NOMO-1 treated with dmso at 0.1 percent for 144 hours (cell line): ENCODE measurements around the gene CACNA2D1.
"Not testable (repeated sequence)": the region's sequence is repeated elsewhere in the genome, so short reads cannot be mapped to it uniquely, and the experiment has no call there.

Experiments
- DNase-seq: peaks from one replicate; lab custom pipeline; 2025; ENCODE audit not compliant: unreplicated experiment; lab: John Stamatoyannopoulos, UW

The CACNA2D1 gene

DNA sequence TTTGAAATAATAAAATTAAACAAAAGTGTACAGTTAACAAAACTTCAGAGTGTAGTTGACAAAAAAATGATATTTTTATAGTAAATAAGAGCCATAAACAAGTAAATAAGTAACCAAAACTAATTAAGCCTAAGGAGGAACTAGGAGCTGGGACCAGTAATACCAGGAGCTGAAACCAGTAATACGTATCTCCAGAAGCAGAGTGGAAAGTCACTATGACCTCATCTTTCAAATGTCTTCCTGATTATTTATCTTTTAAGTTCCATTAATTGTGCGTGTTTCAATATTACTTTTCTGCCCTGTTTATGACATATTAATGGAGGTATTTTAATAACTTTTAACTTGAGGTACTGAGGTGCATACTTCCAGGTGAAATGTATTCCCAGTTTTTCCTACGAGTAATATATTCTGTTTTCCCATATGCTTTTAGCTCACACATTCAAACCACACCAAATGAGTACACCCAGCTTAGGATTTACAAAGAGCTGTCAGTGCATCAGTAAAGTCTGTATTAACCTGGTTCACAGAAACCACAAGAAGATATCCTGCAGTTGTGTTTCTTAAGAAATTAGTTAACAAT is 390.0 kb downstream of the CACNA2D1 start:
- no peak for DNase-seq

- no peak for DNase-seq
These were observed 392.0 kb downstream of the CACNA2D1 start for GRCh38 chr7:82051601-82052000.

GRCh38 chr7:82050792-82051191 is 392.8 kb downstream of the CACNA2D1 start:
- DNase-seq, result no peak

DNA sequence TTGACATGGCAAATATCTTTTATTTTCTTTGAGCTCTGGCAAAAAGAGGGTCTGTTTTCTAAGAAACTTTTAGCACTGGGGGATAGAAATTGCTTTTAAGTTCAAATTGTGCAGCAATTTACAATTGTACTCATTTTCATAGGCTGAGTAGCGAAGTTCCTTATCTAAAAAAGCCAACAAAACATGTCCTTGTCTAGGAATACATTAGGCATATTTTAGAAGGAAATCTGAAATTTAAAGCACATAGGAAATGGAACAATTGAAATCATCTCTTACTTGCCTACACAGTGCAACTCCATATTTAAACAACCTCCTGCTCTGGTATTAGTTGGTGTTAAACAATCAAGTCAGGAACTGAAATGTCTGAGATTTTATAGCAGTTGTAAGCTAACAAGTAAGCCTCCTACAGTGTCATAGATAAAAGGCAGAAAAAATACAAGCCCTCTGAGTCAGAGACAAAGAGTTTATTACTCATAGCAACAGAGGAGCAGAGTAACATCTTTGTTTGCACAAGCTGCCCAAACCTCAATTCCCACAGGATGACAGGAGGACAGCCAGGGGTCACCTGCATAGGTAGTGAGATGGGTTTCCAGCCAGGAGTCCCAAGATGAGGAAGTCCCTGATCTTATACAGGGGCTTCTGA is 393.6 kb downstream of the CACNA2D1 start:
- no peak for DNase-seq

DNA sequence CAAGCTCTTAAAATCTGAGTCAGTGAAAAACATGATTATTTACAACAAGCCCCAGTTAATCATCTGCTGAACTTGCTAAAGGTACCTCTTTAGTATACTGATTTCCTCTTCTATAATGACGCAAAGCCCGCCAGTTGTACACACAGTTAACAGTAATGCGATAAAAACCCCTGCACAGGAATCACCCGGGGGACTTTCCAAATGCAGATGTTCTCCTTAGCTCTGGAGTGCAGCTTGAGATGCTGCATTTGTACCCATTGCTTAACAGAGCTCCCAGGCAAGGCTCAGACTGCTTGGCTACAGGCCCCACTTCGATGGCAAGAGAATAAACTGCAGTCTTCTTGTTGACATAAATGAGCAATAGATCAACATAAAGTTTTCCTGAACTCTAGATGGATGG is 394.1 kb downstream of the CACNA2D1 start:
- no peak for DNase-seq

- DNase-seq, result peak; percentile 60
These were observed 399.0 kb downstream of the CACNA2D1 start for GRCh38 chr7:82044497-82045080.

- no peak for DNase-seq
These were observed 404.0 kb downstream of the CACNA2D1 start for GRCh38 chr7:82039621-82040020.

- DNase-seq, result no peak
These were observed 407.3 kb downstream of the CACNA2D1 start for GRCh38 chr7:82036146-82036886.

DNA sequence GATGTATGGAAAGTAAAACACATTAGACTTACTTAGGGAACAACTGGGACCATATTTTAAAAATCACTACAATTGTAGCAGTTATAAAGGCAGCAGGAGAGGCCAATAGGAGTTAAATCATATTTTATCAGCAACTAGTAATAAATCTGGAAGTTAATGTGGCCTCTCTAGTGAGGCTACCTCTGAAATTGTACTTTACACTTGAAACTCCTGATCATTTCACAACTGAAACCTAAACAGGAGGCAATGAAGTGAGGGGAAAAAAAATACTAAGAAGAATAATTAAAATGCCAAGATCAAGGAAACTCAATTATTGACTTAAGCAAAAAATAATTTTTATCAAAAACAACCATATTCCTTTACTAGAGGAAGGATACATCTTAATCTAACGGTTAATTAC is 408.1 kb downstream of the CACNA2D1 start:
- no peak for DNase-seq

- DNase-seq, result no peak
These were observed 410.7 kb downstream of the CACNA2D1 start for GRCh38 chr7:82032901-82033300.

- DNase-seq, result no peak
These were observed 414.2 kb downstream of the CACNA2D1 start for GRCh38 chr7:82029236-82029913.

GRCh38 chr7:82028097-82028496 is 415.5 kb downstream of the CACNA2D1 start:
- no peak for DNase-seq

GRCh38 chr7:82021713-82022112 is 421.9 kb downstream of the CACNA2D1 start:
- no peak for DNase-seq

DNA sequence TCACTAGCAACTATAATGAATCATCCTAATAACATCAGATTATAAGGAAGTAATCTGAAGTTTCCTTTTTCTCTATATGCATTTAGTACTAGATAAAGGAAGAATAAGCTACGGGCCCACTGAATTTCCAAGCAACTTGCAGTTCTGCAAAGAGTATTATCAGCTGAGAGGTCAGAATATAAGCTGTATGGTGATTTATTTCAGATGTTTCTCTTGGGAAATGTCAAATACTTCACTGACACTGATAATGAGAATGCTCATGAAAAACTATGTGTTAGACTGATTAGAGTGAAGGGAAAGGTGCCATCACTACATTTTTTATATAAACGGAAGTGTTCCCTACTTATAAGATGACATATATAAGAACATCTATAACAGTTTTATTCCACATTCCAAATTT is 422.5 kb downstream of the CACNA2D1 start:
- DNase-seq, result no peak

- DNase-seq, result no peak
These were observed 423.8 kb downstream of the CACNA2D1 start for GRCh38 chr7:82019551-82020475.

- no peak for DNase-seq
These were observed 425.4 kb downstream of the CACNA2D1 start for GRCh38 chr7:82018226-82018625.

GRCh38 chr7:82017334-82017943 is 426.1 kb downstream of the CACNA2D1 start:
- DNase-seq, result no peak

DNA sequence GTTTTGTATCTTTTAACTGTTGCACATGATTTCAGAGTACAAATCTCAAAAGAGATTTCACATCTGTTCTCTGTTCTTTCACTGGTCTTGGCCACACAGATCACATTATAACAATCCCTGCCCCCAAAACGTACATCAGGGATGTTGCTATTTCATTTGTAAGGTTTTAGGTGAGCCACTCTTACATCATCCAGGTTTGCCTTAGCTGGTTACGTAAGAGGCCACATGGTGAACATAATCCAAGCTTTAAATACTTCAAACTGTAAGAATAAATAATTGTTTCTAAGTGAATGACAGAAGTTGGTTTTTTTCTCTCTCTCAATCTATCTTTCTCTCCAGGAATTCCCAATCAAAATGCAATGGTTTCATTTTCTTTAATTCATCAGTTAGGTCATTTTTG is 427.8 kb downstream of the CACNA2D1 start:
- DNase-seq, result no peak

DNA sequence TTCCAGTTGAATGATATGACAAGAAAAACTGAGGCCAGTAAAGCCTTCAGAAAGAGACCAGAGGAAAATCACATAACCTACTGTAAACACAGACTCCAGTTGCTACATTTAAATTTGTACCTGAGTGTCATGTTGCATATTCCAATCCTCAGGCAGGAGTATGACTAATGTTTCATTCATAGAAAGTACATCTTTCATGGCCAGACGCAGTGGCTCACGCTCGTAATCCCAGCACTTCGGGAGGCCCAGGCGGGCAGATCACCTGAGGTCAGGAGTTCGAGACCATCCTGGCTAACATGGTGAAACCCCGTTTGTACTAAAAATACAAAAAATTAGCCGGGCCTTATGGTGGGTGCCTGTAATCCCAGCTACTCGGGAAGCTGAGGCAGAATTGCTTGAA is 429.0 kb downstream of the CACNA2D1 start:
- DNase-seq, result not testable (repeated sequence)

GRCh38 chr7:82012453-82012852 is 431.1 kb downstream of the CACNA2D1 start:
- DNase-seq, result no peak
